Renal pelvis (tissue), 4 donors: Measurements from ENCODE around the gene JAK1. TPM values are rescaled to one million over a fixed set of nuclear protein-coding genes. Genes with fewer than 3 reads are reported as not detected.
"Not testable (repeated sequence)": the region's sequence is repeated elsewhere in the genome, so short reads cannot be mapped to it uniquely, and the experiment has no call there.

ENCODE experiments used
- DNase-seq: peaks from one replicate; pipeline ENCODE4 v3.0.0-alpha.2; 2013
- polyA plus RNA-seq, 3 donors: library from polyadenylated mRNA; unstranded; fragments of 120-200 nt; gene quantifications; one replicate each; pipeline ENCODE4 v1.2.1, GENCODE V29; 2013; ENCODE audit not compliant: insufficient read length in 3 of 3

JAK1 gene
- polyA plus RNA-seq, 3 donors = 94.8 to 109 (median 97.9) TPM

DNA sequence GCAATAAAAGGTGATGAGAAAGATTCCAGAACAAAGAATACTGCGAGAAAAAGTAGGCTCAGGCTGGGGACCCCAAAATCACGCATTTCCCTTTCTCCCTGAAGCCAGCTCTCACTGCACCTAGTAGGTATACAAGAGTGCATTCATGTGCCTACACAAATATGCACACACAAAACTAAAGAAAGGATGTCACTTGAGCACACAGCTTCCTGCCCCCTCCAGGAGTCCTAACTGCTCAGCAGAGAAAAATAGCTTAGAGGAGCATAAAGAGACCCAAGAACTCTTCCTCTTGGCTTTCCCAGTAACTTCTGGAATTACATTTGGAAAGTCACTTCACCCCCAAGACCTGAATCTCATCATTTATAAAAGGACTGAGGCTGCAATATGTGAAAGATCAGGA, 38.0 kb downstream of the JAK1 start:
- no peak for DNase-seq

DNA sequence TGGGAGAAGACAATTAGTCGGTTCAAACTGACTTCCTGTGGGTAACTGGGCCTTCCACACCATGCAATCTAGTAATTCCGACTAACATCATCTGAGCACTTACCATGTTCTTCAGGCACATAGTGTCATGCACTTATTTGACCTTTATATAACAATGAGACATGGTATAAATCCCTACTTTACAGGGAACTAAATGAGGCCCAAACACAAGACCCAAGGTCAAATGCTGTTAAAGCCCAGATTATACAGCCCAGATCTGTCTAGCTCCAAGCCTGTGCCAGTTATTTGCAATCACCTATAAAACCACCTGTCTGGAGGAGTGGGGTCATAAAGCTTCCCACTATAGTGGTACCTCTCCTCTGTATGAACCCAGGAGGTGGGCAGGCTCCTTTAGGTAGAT, 40.8 kb downstream of the JAK1 start:
- no peak for DNase-seq

DNA sequence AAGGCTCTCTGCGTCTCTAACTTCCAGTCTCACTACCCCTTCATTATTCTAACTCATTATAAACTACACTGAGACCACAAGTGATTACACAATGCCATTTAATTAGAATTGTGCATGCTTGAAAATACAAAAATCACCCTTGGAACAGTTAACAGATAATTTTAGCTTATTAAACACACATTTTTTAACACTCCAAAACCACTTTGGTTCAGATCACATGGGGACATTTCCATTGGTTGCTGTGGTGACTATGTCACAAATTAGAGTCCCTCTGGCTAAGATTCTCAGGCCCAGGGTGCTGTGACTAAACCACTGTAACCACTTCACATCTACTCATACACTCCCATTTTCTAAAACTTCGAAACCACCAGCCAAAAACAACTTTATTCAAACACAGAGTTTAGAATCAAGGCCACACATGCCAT, 43.0 kb downstream of the JAK1 start:
- no peak for DNase-seq

DNA sequence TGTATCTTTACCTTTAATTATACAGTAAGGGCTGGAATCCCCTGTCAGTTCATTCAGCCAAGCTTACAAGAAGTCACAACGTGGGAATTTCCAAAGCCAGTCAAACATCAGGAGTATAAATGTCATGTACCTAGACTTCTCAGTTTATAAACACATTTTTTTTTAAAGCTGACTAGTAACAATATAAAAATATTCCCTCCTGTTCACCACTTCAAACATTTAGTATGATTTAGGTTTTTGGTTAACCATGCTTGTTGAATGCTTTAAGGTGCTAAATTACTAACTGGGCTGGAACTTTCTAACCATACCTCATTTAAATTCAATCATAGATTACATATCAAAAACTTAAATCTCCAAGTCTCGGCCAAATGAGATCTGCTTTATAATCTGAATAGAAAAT, 44.0 kb downstream of the JAK1 start:
- no peak for DNase-seq

DNA sequence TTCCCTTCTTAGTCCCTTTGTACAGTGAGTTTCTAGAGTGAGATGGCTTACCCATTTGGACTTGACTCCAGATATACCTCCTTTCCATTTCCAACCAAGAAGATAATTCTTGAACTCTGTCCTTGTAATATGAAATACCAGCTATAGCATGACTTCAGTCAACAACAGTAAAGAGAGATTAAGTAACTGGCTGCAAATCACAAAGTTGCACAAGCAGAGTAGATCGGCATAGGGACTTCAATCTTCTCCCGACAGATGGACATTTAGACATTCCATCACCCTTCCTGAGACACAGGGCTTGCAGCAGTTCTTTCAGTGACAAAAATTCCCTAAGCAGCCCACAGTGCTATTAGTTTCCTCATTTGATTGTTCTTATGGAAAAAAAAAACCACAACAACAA, 44.6 kb downstream of the JAK1 start:
- DNase-seq = no peak

DNA sequence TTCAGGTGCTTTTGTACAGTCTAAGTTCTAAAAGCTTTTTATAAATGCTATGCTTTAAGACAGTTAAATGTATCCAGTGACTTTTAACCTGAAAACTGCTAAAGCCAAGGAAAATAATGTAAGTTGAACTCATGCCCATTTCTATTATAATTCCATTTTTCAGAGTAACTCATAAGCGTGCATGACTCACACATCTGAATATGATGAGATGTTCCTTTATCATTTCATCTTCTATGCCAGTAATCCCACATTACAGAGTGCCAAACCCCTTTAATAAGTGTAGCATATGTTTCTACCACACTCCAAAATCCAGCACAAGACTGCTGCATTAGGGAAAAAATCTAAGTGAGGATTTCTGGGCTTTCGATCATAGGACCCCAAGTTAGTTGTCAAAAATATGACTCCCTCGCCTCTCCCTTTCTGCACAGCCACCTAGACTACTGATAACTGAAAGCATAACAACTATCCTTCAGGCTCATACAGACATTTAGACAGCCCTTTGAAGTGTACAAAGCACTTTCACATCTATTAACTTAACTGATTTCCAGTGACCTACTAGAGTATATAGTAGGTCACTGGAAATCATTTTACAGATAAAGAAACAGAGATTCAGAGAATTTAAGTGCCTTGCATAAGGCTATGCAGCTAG, 45.3 kb downstream of the JAK1 start:
- DNase-seq = no peak

DNA sequence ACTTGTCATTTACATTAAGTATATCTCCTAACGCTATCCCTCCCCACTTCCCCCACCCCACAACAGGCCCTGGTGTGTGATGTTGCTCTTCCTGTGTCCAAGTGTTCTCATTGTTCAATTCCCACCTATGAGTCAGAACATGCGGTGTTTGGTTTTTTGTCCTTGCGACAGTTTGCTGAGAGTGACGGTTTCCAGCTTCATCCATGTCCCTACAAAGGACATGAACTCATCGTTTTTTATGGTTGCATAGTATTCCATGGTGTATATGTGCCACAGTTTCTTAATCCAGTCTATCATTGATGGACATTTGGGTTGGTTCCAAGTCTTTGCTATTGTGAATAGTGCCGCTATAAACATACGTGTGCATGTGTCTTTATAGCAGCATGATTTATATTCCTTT, 47.2 kb downstream of the JAK1 start:
- DNase-seq = not testable (repeated sequence)

DNA sequence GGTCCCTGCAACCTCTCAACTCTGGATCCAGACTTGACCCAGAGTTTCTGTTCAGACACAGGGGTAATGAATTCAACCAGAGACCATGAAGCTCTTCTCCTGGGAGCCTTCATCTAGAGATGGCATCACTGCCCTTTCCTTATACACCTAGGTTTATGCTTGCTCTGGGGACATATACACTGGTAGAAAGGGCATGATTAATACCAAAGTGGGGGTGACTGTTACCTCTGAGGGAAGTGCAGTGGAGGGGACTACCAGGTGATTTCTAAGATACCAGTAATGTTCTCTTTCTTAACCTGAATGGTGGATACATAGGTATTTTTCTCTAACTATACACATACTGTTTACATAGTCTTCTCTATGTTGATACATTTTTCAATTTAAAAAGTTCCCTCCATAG, 48.4 kb downstream of the JAK1 start:
- DNase-seq = no peak

DNA sequence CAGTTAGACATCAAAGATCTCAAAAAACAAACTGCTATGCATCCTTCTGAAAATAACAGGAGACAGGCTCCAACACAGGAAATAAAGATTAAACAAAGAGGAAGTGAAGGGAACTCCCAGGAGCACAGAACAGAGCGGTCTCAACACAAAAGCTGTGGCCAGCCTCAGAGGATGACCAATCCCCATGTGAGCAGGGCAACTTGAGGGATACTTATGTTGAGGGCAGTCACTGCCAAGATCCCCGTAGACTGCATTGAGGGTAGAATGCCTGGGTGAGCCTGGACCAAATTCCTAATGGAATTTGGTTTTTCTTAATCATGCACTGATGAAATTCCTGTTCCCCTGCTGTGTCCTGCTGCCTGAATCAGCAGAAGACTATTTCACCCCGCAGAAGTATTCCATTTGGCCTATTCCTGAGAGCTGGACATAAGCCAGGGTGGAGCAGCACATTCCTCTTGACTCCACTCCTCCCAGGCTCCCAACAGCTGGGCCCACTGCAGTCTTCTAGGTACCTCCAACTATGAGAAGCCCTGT, 49.0 kb downstream of the JAK1 start:
- DNase-seq = no peak

DNA sequence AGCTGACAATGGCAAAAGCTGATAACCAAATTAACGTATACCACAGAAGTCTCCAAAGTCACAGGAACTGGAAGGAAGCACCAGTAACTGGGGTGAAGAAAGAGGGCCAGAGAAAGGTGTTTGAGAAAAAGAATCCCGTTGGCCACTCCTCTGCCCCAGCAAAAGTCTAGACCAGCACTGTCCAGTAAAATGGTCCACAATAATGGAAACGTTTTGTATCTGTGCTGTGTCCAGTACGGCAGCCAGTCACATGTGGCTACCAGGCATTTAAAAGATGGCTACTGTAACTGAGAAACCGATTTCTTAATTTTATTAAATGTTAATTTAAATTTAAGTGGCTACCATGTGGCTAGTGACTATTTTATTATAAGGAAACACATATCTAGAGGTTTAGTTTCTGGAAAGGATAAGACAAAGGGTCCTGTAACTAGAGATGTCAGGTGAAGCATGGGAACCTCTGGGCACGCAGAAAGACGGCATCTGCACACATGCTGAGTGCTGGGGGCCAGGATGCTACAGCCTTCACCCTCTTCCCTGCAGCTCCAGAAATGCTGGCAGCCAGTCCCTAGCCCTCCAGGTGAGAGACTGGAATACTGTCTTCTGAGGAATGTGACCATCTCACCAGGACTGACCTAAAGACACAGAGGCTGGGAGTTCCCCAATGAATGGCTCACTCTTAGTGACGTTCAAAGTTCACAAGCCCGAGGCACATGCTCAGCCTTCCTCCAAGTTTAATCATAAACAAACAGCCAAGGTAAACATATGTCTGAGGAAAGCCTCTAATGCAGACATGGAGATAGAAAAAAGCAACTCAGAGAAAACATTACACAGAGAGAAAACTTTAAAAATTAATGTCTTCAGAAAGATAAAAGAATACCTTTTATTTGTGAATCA, 50.7 kb downstream of the JAK1 start:
- DNase-seq = no peak

DNA sequence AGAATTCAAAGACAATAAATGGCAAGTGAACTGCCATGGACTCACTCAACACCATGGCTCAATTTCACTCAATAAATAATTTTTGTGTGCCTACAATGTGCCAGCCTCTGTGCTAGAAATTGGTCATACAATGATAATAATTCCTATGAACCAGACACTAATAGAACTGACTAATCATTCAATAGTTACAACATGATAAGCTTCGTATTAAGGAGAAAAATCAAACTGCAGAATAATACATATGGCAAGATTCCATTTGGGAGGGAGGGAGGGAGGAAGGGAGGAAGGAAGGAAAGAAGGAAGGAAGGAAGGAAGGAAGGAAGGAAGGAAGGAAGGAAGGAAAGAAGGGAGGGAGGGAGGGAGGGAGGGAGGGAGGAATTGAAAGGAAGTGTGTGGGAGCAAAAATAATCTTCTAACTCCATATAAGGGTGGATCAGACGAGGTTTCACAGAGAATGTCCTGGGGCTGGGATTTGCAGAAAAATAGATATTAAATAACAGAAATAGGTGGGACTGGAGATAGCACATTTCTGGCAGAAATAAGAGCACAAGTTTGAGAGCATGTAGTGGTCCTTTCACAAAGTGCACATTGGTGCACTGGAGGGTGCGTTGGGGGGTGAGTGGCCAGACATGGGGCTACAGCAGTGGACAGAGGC, 52.9 kb downstream of the JAK1 start:
- DNase-seq = no peak

DNA sequence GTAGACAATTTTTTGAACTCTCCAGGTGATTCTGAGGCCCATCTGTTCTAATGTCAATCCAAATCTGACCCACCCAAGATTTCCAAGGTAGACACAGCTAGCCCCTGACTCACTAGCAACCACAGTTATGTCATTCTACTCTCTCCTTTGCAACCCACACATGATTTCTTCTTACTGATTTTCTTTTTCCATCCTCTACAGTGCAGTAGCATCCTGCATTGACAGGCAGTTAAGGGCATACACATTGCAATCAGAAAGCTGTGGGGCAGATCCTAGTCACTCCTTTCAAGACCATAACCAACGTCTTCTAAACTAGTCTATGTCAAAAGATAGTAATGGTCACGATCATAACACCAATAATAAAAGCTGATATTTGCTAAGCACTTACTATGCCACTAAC, 54.2 kb downstream of the JAK1 start:
- DNase-seq = no peak

DNA sequence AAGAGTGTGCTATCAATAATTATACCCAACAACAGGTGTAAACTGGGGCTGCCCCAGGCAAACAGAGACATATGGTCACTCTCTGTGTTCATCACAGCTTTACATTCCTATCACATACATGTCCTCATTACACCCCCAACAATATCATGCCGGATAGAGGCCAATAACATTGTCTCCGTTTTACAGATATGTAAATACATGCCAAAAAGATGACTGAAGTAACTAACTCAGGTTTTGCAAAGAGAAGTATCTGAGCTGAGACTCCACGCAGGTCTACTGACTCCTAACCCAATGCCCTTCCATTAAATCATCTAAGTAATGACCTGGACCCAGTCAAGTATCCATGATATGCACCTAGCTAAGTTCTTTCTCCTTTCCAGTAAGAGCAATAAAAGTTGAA, 55.0 kb downstream of the JAK1 start:
- DNase-seq = no peak

DNA sequence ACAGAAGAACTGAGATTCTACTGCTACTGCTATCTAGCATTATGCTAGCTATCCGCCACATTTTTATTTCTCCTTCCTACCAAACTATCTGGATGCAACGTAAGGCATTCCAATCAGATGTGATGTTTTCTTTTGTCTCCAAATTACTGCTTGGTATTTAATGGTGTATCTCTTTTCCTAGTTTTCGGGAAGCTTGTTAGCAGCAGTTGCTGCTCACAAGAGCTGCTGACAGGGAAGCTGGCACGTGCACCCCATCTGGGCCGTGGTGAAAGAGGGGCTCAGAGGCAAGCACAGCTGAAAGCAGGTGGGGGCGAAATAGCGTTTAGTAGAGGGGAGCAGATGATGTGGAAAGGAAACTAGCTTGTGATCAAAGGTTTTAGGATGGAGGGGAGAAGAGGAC, 57.3 kb downstream of the JAK1 start:
- no peak for DNase-seq

DNA sequence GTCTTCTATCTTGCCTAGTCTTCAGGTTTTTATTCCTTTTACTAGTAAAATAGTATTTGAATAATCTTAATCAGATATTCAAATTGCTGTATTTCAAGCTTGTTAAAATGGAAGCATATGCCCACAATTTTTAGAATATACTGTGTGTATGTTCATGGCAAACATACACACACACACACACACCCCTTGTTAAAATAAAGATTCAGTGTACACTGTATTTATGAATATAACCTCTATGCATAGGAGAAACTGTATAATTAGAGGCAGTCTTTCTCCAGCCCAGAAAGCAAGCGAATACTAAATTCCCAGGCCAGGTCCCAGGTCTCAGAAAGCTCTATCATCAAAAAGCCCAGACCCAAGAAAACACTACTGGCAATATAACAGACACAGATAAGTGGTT, 57.8 kb downstream of the JAK1 start:
- DNase-seq = no peak

DNA sequence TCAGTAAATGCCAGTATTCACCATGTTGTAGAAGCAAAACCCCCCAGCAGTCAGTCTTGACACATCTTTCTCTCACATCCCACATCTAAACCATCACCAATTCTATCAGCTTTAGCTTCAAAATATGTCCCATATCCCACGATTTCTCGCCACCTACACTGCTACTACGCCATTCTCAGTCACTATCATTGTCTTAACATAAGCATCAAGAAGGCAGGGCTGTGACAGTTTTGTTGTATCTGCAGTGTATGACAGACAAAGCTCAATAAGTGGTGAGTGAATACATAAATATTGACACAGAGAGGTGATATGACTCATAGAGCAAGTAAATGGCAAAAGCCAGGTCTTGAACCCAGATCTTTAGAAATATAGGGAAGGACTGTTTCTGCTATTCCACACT, 59.9 kb downstream of the JAK1 start:
- DNase-seq = no peak

DNA sequence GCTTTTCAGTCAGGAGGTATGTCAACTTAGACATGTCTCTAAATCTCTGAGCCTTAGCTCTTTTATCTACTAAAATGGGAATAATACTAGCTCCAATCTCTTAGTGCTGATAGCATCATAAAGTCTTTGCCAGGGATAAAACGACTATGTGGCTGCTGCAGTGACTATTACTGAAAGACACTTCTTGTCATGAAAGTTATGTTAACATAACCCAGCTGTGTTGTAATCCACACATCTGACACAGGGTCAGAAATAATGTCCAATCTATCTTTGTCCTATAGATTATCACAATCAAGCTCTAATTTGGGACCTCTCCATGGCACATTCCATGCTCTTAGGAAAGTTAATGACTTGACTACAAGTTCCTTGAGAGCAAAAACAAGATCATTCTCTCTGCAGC, 62.8 kb downstream of the JAK1 start:
- DNase-seq = no peak

DNA sequence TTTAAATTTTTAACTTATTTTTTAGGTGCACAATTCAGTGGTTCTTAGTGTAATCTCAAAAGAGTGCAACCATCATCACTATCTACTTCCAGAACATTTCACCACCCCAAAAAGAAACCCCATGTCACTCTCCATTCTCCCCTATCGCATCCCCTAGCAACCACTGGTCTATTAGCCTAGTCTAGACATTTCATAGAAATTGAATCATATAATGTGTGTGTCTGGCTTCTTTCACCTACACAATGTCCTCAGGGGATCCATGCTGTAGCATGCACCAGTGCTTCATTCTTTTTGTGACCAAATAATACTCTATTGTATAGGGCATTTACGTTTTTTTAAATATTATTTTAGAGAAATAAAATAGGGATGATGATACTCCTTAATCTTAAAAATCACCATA, 64.7 kb downstream of the JAK1 start:
- no peak for DNase-seq

DNA sequence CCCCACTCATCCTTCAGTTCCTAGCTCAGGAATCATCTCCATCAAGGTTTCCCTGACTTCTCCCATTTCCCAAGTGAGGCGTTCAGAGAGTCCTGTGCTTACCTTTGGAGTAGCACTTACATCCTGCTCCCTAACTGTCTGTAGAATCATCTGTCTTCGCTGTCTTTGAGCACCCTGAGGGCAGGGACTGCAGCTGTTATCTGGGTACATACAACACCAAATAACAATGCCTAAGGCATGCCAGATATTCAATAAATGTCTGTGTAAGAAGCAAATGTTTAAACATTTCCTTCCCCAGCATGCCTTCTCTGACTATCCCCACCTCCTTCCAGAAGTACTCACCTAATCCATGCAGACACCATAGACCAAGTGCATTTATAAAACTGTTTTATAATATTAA, 65.4 kb downstream of the JAK1 start:
- DNase-seq = no peak

DNA sequence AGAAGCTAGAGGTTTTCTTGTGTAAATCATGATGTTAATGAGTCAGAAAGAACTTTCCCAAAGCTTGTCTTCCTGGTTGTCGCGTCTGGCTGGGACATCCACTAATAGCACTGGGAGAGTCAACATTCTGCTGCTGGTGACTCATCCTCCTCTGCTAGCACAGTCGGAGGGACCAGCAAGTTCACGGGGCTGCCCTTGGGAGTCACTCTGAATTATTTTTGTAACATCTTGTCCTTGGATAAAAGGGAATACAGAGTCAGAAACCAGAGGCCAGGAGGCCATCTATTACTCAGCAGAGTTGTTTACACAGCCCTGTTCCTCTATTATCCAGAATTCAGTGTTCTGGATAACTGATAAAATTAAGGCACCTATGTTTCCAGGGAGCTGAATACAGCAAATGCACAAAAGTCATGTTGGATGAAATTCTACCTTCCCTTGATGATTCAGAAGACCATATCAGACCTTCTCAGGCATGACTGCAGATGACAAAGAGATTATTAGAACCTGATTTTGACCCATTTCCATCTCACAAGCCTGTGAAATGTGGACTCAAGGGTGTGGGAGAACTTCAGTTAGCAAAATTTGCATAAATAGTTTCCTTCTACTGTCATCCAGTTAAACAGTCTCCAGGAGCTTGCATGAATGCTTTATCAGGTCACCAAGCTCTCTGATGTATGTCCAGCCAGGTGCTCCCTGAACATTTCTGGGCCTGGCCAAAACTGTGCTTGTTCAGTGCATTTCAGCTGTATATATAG, 68.1 kb downstream of the JAK1 start:
- DNase-seq = no peak

DNA sequence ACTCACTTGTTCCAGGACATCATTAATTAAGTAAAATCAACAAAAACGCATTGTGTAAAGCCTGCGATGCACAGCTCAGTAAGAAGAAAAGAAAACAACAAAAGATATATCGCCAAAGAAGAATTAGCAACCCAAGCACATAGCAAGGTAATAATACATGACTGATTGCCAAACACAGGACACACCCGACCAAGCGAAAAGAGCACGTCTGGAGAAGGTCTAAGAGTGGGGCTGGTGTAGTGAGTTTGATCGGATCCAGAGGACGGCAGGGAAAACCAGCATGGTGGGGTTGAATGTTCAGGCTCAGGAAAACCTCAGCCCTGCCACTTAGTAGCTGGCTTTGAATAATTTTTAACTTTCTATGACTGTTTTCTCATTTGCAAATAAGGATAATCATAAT, 69.8 kb downstream of the JAK1 start:
- DNase-seq = no peak

DNA sequence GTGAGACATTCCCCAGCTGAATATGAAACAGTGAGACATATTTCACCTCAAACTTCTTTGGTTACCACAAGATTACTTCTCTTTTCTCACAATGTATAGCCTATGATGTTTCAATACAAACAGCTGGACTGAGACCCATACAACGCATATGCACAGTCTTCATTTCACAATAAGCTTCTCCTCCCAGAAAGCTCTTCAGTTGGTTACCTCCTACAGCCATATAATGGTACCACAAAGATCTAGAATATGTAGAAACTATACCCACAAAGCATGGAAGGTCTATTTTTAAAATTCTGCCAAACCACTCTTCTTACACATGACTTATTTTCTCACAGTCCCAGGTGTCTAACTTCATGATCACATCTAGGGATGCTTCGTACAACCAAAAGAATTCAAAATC, 70.8 kb downstream of the JAK1 start:
- DNase-seq = no peak
